Fibroblast of skin of left biceps (primary cell): ENCODE data around the gene MET.
"Not testable (repeated sequence)": the region's sequence is repeated elsewhere in the genome, so short reads cannot be mapped to it uniquely, and the experiment has no call there.

Experiments used
- DNase-seq, 2 experiments: peaks; one replicate each; pipeline ENCODE4 v3.0.0-alpha.2; 2013; ENCODE audit warnings: low read depth in 2 of 2

The MET gene

DNA sequence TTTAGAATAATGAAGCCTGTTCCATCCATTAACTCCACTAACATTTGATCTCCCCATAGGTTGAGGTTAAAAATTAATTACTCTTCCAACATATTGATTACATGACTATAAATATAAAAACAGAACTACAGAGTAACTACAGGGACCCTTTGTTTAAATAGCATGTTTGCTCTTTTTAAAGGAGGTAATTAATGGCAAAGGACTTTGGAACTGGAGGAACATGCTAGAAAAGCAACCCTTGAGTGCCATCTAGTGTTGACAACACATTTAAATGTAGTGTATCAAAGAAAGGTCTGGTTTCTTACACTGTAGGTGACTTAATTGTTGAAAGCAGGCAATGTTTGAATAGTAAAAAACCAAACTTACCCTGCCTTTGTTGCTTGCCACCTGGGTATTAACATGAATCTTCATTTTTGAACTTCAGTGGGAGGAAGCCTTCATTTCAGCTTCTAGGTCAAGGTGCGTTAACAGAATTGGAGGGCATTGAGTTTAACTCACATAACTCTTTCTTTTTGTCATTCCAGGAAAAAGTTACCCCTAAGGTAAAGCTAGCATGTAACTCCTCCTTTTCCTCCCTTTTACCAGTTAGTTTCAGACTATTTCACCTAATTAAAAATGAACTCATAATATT is 137.8 kb downstream of the MET start:
- DNase-seq, result no peak

GRCh38 chr7:116810267-116811116 is 138.5 kb downstream of the MET start:
- DNase-seq, result no peak

GRCh38 chr7:116811768-116812167 is 139.8 kb downstream of the MET start:
- DNase-seq, result no peak

DNA sequence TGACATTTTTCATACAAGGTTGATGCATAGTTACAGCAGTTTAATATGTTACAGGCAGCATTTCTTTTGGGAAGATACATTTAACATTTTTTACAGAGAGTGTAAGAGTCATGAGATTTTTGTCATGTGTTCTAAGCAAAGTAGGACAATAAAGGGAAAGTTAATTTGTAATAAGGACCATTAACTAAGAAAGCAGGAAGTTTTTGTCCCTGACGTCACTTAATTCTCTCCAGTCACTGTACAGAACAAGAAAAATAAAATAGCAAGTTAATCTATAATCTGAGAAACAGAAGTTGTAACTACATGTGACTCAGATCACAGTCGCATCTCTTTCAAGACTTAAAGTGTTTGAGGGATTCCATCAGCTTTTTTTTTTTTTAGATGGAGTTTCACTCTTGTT is 140.9 kb downstream of the MET start:
- no peak for DNase-seq

- not testable (repeated sequence) for DNase-seq
These were observed 141.4 kb downstream of the MET start for GRCh38 chr7:116813371-116813770.

DNA sequence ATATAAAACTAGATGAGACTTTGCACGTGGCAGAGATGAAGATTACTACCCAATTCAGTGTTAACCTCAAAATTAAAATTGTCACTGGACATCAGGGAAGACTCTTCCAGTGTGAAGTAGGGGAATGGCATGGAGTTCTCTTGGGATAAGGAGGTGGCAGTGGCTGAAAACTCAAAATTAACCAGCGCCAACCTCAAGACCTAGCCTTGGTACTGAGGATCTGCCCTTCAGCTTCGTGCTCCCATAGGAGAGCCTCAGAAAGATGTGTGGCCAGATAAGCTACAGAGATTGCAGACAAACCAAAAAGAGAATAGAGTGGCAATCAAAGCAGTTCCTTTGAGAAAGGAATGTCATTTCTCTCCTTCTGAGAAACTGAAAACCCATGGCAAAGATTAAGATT is 143.0 kb downstream of the MET start:
- DNase-seq, result no peak

DNA sequence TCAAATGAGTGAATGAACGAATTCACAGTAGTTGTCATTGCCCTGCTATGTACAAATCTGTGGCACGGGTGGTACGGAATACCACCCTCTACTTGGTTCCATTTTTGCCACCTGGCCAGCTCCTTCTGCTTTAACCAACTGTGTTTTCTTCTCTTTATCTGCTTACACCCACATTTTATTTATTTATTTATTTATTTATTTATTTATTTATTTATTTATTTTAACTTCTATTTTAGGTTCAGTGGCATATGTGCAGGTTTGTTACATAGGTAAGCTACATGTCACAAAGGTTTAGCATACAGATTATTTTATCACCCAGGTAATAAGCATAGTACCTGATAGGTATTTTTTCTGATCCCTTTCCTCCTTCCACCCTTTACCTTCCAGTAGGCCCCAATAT is 148.2 kb downstream of the MET start:
- no peak for DNase-seq

GRCh38 chr7:116821647-116822046 is 149.7 kb downstream of the MET start:
- not testable (repeated sequence) for DNase-seq

DNA sequence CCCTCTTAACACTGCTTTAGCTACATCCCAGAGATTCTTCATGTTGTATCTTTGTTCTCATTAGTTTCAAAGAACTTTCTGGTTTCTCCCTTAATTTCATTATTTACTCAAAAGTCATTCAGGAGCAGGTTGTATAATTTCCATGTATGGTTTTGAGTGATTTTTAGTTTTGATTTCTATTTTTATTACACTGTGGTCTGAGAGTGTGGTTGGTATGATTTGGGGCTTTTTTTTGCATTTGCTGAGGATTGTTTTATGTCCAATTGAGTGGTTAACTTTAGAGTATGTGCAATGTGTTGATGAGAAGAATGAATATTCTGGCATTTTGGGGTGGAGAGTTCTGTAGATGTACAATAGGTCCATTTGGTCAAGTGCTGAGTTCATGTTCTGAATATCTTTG is 152.5 kb downstream of the MET start:
- no peak for DNase-seq

GRCh38 chr7:116828281-116828680 is 156.3 kb downstream of the MET start:
- no peak for DNase-seq

- DNase-seq, result no peak
These were observed 157.0 kb downstream of the MET start for GRCh38 chr7:116829041-116829440.

DNA sequence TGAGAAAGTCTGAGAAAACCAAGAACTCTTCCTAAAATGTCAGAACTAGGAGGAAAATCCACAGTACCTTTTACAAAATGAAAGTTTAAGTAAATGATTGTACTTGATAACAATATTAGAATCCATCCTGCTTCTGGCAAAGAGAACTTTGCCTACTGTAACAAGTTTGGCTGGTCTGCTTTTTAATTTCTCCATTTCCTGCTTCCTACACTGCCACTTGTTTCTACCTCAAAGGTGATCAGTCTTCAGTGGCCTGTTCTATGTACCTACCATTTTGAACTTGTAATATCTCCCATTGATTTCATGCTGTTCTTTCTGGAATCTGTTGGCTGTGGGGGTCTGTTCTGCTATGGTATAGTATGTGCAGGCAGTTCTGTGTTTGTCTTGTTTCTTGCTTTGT is 157.5 kb downstream of the MET start:
- no peak for DNase-seq

GRCh38 chr7:116832692-116833091 is 160.7 kb downstream of the MET start:
- no peak for DNase-seq

- no peak for DNase-seq
These were observed 163.0 kb downstream of the MET start for GRCh38 chr7:116834815-116835504.

- no peak for DNase-seq
These were observed 164.1 kb downstream of the MET start for GRCh38 chr7:116836048-116836447.

DNA sequence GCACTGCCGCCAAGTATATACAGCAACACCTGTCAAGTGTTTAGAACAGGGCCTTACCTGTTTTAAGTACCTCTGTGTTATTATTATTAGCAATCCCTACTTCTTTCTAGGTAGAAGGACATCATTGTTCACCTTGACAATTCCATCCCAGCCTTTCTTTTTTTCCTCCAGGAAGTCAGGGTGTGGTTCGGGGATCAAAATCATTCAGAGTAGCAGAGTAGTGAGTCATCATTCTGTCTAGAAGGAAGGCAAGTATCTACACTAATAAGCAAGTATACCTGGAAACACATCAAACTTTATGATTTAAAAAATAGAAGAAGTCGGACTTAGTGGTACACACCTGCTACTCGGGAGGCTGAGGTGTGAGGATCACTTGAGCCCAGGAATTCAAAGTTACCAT is 164.9 kb downstream of the MET start:
- no peak for DNase-seq

DNA sequence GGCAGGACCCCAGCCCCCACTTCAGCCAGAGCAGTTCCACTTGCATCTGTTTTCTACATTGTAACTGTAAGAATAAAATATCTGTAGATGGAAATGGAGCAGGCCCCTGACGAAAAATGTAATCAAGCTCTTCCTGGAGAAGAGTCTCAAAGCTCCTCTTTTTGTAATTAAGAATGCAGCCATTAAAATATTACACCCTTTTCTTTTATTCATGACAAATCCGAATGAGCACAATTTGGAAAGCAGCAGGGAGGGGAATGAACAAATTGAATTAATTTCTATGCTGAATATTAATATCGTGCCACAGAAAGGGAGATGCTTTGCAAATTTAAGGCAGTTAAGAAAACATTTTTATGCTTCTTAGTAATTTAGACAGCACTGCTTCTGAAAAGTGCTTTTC is 165.6 kb downstream of the MET start:
- no peak for DNase-seq

DNA sequence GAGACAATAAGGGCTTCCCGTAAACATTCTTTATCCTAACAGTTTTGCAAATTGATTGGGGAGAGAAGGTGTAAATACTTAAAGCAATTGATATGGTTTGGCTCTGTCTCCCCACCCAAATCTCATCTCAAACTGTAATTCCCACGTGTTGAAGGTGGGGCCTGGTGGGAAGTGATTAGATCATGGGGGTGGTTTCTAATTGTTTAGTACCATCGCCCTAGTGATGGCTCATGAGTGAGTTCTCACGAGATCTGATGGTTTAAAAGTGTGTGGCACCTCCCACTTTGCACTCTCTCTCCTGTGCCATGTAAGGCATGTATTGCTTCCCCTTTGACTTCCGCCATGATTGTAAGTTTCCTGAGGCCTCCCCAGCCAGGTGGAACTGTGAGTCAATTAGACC is 168.3 kb downstream of the MET start:
- DNase-seq, result no peak

DNA sequence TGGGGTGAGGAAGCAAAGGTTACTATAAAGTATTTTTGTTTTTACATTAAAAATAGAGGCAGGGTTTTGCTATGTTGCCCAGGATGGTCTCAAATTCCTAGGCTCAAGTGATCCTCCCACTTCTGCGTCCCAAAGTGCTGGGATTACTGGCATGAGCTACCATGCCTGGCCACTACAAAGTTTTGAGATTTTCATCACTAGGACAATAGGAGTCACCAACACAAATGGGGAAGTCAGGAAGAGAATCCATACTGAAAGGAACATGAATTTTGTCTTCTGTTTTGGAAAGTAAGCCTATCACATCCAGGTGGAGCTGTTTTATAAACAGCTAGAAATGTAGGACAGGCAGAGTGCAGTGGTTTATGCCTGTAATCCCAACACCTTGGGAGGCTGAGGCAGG is 170.4 kb downstream of the MET start:
- no peak for DNase-seq

DNA sequence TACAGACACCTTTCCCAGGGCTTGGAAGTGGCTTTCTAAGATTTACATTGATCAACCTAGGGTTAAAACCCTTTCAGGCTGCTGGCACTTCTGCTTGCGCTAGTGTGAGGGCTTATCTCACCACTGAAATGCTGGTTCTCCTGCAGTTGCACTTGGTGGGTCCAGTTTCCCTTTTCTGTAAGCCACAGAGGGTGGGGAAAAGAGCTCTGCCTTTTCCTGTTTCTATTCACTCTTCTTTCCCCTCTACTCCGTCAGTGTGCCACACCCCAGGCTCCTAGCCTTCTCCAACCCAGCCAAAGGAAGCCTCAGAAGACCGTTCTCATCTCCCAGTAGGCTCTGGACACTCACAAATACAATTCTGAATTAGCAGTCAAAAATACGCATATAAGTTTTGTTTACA is 171.4 kb downstream of the MET start:
- no peak for DNase-seq
